Spleen (tissue), 11 donors: ENCODE data around the gene NIT2. TPM values are rescaled to one million over a fixed set of nuclear protein-coding genes. Genes with fewer than 3 reads are reported as not detected.

Source experiments
- DNase-seq: peaks from one replicate; pipeline ENCODE4 v3.0.0-alpha.2; 2020
- H3K27ac ChIP-seq, 8 donors: fragments of 200-600 bp; sonication (generic) in 7 of 8; 1 replicate in 4 of 8; 2 replicates in 4 of 8; pipeline versions ENCODE4 v1.5.0 to v1.8.0; 2016 to 2021; ENCODE audit warnings: inconsistent platforms in 4 of 8, mild to moderate bottlenecking in 4 of 8, moderate library complexity in 1 of 8
- H3K27me3 ChIP-seq, 7 donors: fragments of 200-600 bp; sonication (generic) in 6 of 7; replicated peaks in 1 of 7; 1 replicate in 4 of 7; 2 replicates in 3 of 7; pipeline versions ENCODE4 v1.5.0 to v1.8.0; 2016 to 2021; ENCODE audit warnings: inconsistent platforms in 3 of 7, mild to moderate bottlenecking in 1 of 7
- H3K36me3 ChIP-seq, 6 donors: fragments of 200-600 bp; sonication (generic) in 5 of 6; 1 replicate in 4 of 6; 2 replicates in 2 of 6; pipeline versions ENCODE4 v1.5.0 to v1.8.0; 2016 to 2021; ENCODE audit warnings: inconsistent platforms in 2 of 6
- H3K4me1 ChIP-seq, 6 donors: fragments of 200-600 bp; sonication (generic) in 5 of 6; 1 replicate in 3 of 6; 2 replicates in 3 of 6; pipeline versions ENCODE4 v1.5.0 to v1.8.0; 2016 to 2021; ENCODE audit warnings: inconsistent platforms in 3 of 6
- H3K4me3 ChIP-seq, 8 donors: fragments of 200-600 bp; sonication (generic) in 7 of 8; 1 replicate in 4 of 8; 2 replicates in 4 of 8; pipeline versions ENCODE4 v1.5.0 to v1.8.0; 2016 to 2021; ENCODE audit warnings: inconsistent platforms in 4 of 8, mild to moderate bottlenecking in 4 of 8, moderate library complexity in 2 of 8
- H3K9me3 ChIP-seq, 8 donors: fragments of 200-600 bp; sonication (generic) in 7 of 8; 1 replicate in 4 of 8; 2 replicates in 4 of 8; pipeline versions ENCODE4 v1.5.0 to v1.8.0; 2016 to 2021; ENCODE audit warnings: inconsistent platforms in 4 of 8
- POLR2A ChIP-seq, 3 donors: fragments of 450-650 bp; IDR thresholded peaks; one replicate each; pipeline ENCODE4 v1.5.1; 2017; ENCODE audit warnings: antibody characterized with exemption in 3 of 3, mild to moderate bottlenecking in 1 of 3
- POLR2AphosphoS5 ChIP-seq, 3 donors: sonication (generic); formaldehyde crosslinking; IDR thresholded peaks; one replicate each; pipeline ENCODE4 v1.5.1; 2017; ENCODE audit warnings: antibody characterized with exemption in 3 of 3
- WGBS, 5 donors: extraction: QIAGEN DNeasy Blood & Tissue Kit in 3 of 5; methylation state at CpG; one replicate each; pipeline versions ENCODE4 v1.1.5 to v1.1.7; 2013 to 2018; 5-methylcytosine and 5-hydroxymethylcytosine counted together
- intact Hi-C: fragments of 100-400 bp; cut with DNase I; formaldehyde crosslinking; loops from one replicate; pipeline ENCODE4 v1.15.0; 2023; ENCODE audit warnings: low total_unique reads
- polyA plus RNA-seq, 3 donors: library from polyadenylated mRNA; stranded (reverse); fragments of 200-250 nt; gene quantifications; one replicate each; pipeline ENCODE4 v1.2.1, GENCODE V29; 2013
- total RNA-seq, 7 donors: library from RNA; depleted of rRNA in 3 of 7; stranded (reverse); fragments of >200 nt in 3 of 7; fragmentation: NEBNext Ultra II Directional in 4 of 7; extraction: Animal tissue kit (Norgen Biotek cat#: 25700) in 4 of 7; gene quantifications; one replicate each; pipeline versions ENCODE4 v1.1.0 to v1.2.1, GENCODE V29; 2016 to 2021
- TF ChIP-seq, protein P1 (sequence below), 11 experiments: fragments of 200-600 bp in 7 of 11; fragments of 450-650 bp in 4 of 11; sonication (generic) in 4 of 11; IDR thresholded peaks in 8 of 11; conservative IDR thresholded peaks in 3 of 11; 1 replicate in 7 of 11; 2 replicates in 4 of 11; pipeline versions ENCODE4 v1.4.0 to v1.8.0; 2016 to 2021; ENCODE audit warnings: antibody characterized with exemption in 11 of 11, inconsistent platforms in 4 of 11, mild to moderate bottlenecking in 1 of 11
- donor health status: healthy with polysubstance abuse.
- donor health status: DM: no; HTN: no; CAD: no; lungs with moderate emphysema.
- donor health status: DM: no; HTN: no; CAD: no.
- donor health status: Bipolar disorder and iron deficiency.
- donor health status: healthy.
- donor health status: DM: no; HTN: no; CAD: no.
- donor health status: DM: yes; HTN: yes; CAD: no.

NIT2 gene
- total and polyA plus RNA-seq, 10 donors: 16.8 to 30.8 (median 24.7) TPM

DNA sequence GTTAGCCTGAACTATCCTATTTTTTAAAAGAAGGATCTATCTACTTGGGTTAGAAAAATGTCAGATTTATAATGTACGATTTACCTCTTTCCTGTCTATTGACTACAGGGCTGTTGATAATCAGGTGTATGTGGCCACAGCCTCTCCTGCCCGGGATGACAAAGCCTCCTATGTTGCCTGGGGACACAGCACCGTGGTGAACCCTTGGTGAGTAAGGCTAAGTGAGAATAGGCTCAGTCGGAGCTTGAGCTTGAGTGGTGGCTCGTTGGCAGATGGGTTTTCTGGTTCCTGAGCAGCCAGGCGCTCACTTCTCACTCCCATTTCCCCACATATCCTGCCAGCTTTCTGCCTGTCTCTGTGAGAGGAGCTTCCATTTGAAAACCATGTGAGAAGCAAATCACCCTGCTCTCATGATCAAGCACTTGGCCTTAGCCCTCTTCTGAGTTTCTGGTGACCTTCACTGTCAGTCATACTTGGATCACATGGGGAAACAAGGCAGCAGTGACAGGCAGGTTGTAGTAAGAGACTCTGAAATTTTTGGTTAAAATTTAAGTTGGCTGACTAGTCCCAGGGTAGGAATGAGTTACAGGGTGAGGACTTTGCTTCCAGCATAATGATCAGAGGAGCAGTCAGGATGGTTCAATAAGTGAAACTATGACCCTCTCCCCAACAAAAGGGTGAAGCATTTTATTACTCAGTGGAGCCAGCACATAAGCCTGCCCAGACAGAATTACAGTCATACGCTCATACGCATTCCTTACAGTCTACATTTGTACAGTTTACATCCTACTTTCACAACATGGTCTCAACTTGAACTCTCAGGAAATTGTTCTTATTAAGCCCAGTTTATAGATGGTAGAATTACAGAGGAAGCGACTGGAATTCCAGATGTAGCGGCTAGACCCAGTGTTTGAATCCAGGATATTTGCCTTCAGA is 18.0 kb downstream of the NIT2 start:
- H3K27me3 ChIP-seq: no peaks in the 10 kb centered on the region
- peaks cover 0 to 5% (median 0%) of the 10 kb centered on the region in 8 donors for H3K9me3 ChIP-seq
- no peak overlapping the region for H3K4me3 ChIP-seq
- DNase-seq: no peak
- no peak overlapping the region for H3K27ac ChIP-seq
- no peaks in the 10 kb centered on the region for H3K4me1 ChIP-seq
- TF ChIP-seq, protein P1, sequence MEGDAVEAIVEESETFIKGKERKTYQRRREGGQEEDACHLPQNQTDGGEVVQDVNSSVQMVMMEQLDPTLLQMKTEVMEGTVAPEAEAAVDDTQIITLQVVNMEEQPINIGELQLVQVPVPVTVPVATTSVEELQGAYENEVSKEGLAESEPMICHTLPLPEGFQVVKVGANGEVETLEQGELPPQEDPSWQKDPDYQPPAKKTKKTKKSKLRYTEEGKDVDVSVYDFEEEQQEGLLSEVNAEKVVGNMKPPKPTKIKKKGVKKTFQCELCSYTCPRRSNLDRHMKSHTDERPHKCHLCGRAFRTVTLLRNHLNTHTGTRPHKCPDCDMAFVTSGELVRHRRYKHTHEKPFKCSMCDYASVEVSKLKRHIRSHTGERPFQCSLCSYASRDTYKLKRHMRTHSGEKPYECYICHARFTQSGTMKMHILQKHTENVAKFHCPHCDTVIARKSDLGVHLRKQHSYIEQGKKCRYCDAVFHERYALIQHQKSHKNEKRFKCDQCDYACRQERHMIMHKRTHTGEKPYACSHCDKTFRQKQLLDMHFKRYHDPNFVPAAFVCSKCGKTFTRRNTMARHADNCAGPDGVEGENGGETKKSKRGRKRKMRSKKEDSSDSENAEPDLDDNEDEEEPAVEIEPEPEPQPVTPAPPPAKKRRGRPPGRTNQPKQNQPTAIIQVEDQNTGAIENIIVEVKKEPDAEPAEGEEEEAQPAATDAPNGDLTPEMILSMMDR (IDR thresholded peaks at IDR 0.05 in 8 of 11, conservative IDR thresholded peaks at IDR 0.05 in 3 of 11): no peak
- no peak for TF ChIP-seq POLR2A (IDR thresholded peaks at IDR 0.05)
- no peak for TF ChIP-seq POLR2AphosphoS5 (IDR thresholded peaks at IDR 0.05)
- 92 to 98% (median 93%) methylated on average over 10 of the region's 10 CpGs for WGBS, 5 donors
- intact Hi-C loops: no loop called here
- peaks cover 0 to 88% (median 61%) of the 10 kb centered on the region in 6 donors for H3K36me3 ChIP-seq

DNA sequence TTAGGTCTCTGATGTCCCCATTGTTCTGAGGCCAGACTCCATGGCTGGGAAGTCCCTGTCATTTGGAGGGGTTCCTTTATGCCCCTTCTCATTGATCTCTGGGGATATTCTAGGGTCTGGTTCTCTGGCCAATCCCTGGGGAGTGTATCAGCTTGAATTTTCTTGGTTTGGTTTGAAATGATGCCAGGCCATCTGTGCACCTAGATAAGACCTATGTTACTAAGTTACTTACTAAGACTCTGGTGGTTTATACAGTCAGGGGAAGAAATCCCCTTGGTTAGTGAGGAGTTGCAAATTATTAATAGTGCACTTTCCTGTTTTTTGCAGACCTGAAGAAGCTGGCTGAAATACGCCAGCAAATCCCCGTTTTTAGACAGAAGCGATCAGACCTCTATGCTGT is 20.3 kb downstream of the NIT2 start:
- H3K27ac ChIP-seq: no peak overlapping the region
- H3K27me3 ChIP-seq: no peaks in the 10 kb centered on the region
- intact Hi-C loops: no loop called here
- H3K4me1 ChIP-seq: no peaks in the 10 kb centered on the region
- DNase-seq: no peak
- WGBS, 5 donors: 87 to 97% (median 93%) methylated on average over 3 of the region's 3 CpGs
- H3K36me3 ChIP-seq: peaks cover 0 to 88% (median 49%) of the 10 kb centered on the region in 6 donors
- peaks cover 0 to 5% (median 0%) of the 10 kb centered on the region in 8 donors for H3K9me3 ChIP-seq
- H3K4me3 ChIP-seq: no peak overlapping the region
- TF ChIP-seq, protein P1 (IDR thresholded peaks at IDR 0.05 in 8 of 11, conservative IDR thresholded peaks at IDR 0.05 in 3 of 11): no peak
- TF ChIP-seq POLR2A (IDR thresholded peaks at IDR 0.05) (no peak), POLR2AphosphoS5 (IDR thresholded peaks at IDR 0.05) (no peak)

DNA sequence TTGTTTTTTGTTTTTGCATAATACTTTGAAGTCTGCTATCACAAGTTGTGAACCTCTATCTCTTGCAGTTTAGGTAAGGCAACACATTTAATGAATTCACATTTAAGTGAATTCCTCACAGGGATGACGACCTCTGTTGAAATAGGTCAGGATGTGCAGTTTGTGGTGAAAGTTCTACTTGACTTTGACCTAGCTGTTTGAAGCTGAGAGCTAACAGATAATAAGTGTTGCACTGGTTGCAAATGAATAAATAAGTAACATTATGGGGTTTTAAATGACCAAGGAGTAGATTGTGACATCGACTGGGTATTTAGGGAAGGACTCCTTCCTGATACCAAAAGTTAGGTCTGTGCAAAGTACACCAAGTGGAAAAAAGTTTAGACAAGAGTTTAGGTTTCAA is 23.9 kb downstream of the NIT2 start:
- no peaks in the 10 kb centered on the region for H3K4me1 ChIP-seq
- WGBS, 5 donors: 63 to 92% (median 82%) methylated on average over 2 of the region's 2 CpGs
- H3K9me3 ChIP-seq: peaks cover 0 to 14% (median 10%) of the 10 kb centered on the region in 8 donors
- DNase-seq: no peak
- no peak for TF ChIP-seq POLR2A (IDR thresholded peaks at IDR 0.05)
- no peak overlapping the region for H3K4me3 ChIP-seq
- intact Hi-C loops: no loop called here
- H3K36me3 ChIP-seq: peaks cover 0 to 99% (median 51%) of the 10 kb centered on the region in 6 donors
- H3K27ac ChIP-seq: no peak overlapping the region
- no peaks in the 10 kb centered on the region for H3K27me3 ChIP-seq

DNA sequence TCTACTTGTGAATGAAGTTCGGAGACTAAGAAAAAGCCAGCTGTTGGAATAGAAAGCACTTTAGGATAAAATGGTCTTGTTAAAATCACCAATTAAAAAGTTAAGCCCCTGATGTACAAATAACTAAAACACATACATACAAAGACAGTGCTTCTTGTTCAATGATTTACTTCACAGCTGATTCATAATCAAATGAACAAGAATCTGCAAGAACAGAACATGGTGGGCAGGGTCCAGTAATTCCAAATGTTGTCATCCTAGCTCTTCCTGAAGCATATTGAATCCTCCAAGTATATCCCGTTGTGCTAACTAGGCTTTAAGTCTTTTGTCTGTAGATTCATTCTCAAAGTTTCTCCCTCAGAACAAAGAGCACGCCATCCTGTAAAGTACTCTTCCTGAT is 24.5 kb downstream of the NIT2 start:
- Histone ChIP-seq H3K9me3 (peaks cover 0 to 14% (median 10%) of the 10 kb centered on the region in 8 donors), H3K4me1 (no peaks in the 10 kb centered on the region), H3K27me3 (no peaks in the 10 kb centered on the region), H3K36me3 (peaks cover 0 to 99% (median 52%) of the 10 kb centered on the region in 6 donors), H3K27ac (no peak overlapping the region), H3K4me3 (no peak overlapping the region)
- no peak for DNase-seq
- TF ChIP-seq, protein P1 (IDR thresholded peaks at IDR 0.05 in 8 of 11, conservative IDR thresholded peaks at IDR 0.05 in 3 of 11): no peak
- TF ChIP-seq POLR2AphosphoS5 (IDR thresholded peaks at IDR 0.05) (no peak), POLR2A (IDR thresholded peaks at IDR 0.05) (no peak)
- intact Hi-C loops: no loop called here
- 93 to 98% (median 95%) methylated on average over 3 of the region's 3 CpGs for WGBS, 5 donors
